Hepatocyte (in vitro differentiated cells): ENCODE results near the gene CCDC148. TPM values are rescaled to one million over a fixed set of nuclear protein-coding genes. Genes with fewer than 3 reads are reported as not detected.

Experiments used
- DNase-seq: peaks from one replicate; pipeline ENCODE4 v3.0.0-alpha.2; 2016; ENCODE audit warnings: low spot score
- H2AFZ ChIP-seq: fragments of 200-600 bp; sonication (generic); 2 replicates; pipeline ENCODE4 v1.6.0; 2016; ENCODE audit warnings: antibody characterized with exemption, mild to moderate bottlenecking
- H3K27ac ChIP-seq: fragments of 200-600 bp; sonication (generic); 2 replicates; pipeline ENCODE4 v1.5.1; 2016; ENCODE audit warnings: mild to moderate bottlenecking
- H3K27me3 ChIP-seq: fragments of 200-600 bp; sonication (generic); 2 replicates; pipeline ENCODE4 v1.6.1; 2016
- H3K36me3 ChIP-seq: fragments of 200-600 bp; sonication (generic); replicated peaks from 2 replicates; pipeline ENCODE4 v1.5.1; 2016; ENCODE audit warnings: low read depth; ENCODE audit not compliant: insufficient read depth
- H3K4me1 ChIP-seq: fragments of 200-600 bp; sonication (generic); 2 replicates; pipeline ENCODE4 v1.5.1; 2016; ENCODE audit warnings: mild to moderate bottlenecking, moderate library complexity; ENCODE audit not compliant: insufficient read depth
- H3K4me2 ChIP-seq: fragments of 200-600 bp; sonication (generic); 2 replicates; pipeline ENCODE4 v1.6.0; 2016
- H3K4me3 ChIP-seq: fragments of 200-600 bp; sonication (generic); 2 replicates; pipeline ENCODE4 v1.5.1; 2016; ENCODE audit warnings: mild to moderate bottlenecking
- H3K79me2 ChIP-seq: fragments of 200-600 bp; sonication (generic); 2 replicates; pipeline ENCODE4 v1.6.0; 2017; ENCODE audit warnings: mild to moderate bottlenecking
- H3K9me2 ChIP-seq: fragments of 200-600 bp; sonication (generic); replicated peaks from 2 replicates; pipeline ENCODE4 v1.6.0; 2017; ENCODE audit warnings: mild to moderate bottlenecking; ENCODE audit not compliant: insufficient read depth
- H3K9me3 ChIP-seq: fragments of 200-600 bp; sonication (generic); 2 replicates; pipeline ENCODE4 v1.5.1; 2016; ENCODE audit warnings: low read depth, mild to moderate bottlenecking
- H4K20me1 ChIP-seq: fragments of 200-600 bp; sonication (generic); 2 replicates; pipeline ENCODE4 v1.6.0; 2016; ENCODE audit warnings: mild to moderate bottlenecking; ENCODE audit not compliant: insufficient read depth, poor library complexity, severe bottlenecking
- CTCF ChIP-seq: fragments of 200-600 bp; sonication (generic); IDR thresholded peaks from 2 replicates; pipeline ENCODE4 v1.5.1; 2016; ENCODE audit warnings: antibody characterized with exemption, mild to moderate bottlenecking; ENCODE audit not compliant: poor library complexity
- EZH2 ChIP-seq: fragments of 200-600 bp; sonication (generic); IDR thresholded peaks from 2 replicates; pipeline ENCODE4 v1.6.1; 2016; ENCODE audit warnings: antibody characterized with exemption, mild to moderate bottlenecking, borderline replicate concordance
- EZH2phosphoT487 ChIP-seq: fragments of 200-600 bp; sonication (generic); IDR thresholded peaks from one replicate; pipeline ENCODE4 v1.6.1; 2018; ENCODE audit warnings: antibody characterized with exemption, mild to moderate bottlenecking, low read depth, moderate library complexity; ENCODE audit not compliant: unreplicated experiment, severe bottlenecking
- WGBS: methylation state at CpG from one replicate; pipeline ENCODE4 v1.1.6; 2016; ENCODE audit warnings: low lambda C conversion rate; ENCODE audit errors: missing lambda C conversion rate; 5-methylcytosine and 5-hydroxymethylcytosine counted together
- polyA plus RNA-seq: library from polyadenylated mRNA; unstranded; fragments of >200 nt; fragmentation: Nextera tagmentation; extraction: Ambion mirVana; gene quantifications from 2 replicates; pipeline ENCODE4 v1.2.1, GENCODE V29; 2016
- total RNA-seq: library from RNA; depleted of rRNA; stranded (reverse); fragments of >200 nt; gene quantifications from 2 replicates; pipeline ENCODE4 v1.2.3, GENCODE V29; 2014

The CCDC148 gene
- total and polyA plus RNA-seq, 2 experiments from 2014 or later: 0.62 to 2.2 TPM

- WGBS: 83% methylated on average over 3 of the region's 3 CpGs
- TF ChIP-seq EZH2 (no peak), EZH2phosphoT487 (no peak), CTCF (no peak)
- H3K9me2 ChIP-seq: no peaks in the 10 kb centered on the region
- DNase-seq: no peak
- H3K36me3 ChIP-seq: no peaks in the 10 kb centered on the region
- H3K27ac ChIP-seq: no peak overlapping the region
- H3K4me2 ChIP-seq: no peak overlapping the region
- H3K27me3 ChIP-seq: no peaks in the 10 kb centered on the region
- H4K20me1 ChIP-seq: no peaks in the 10 kb centered on the region
- H3K79me2 ChIP-seq: no peaks in the 10 kb centered on the region
- H3K4me3 ChIP-seq: no peak overlapping the region
- no peaks in the 10 kb centered on the region for H3K4me1 ChIP-seq
- no peaks in the 10 kb centered on the region for H3K9me3 ChIP-seq
- H2AFZ ChIP-seq: no peak overlapping the region
Observed at GRCh38 chr2:158251356-158251755, 205.2 kb downstream of the CCDC148 start.

DNA sequence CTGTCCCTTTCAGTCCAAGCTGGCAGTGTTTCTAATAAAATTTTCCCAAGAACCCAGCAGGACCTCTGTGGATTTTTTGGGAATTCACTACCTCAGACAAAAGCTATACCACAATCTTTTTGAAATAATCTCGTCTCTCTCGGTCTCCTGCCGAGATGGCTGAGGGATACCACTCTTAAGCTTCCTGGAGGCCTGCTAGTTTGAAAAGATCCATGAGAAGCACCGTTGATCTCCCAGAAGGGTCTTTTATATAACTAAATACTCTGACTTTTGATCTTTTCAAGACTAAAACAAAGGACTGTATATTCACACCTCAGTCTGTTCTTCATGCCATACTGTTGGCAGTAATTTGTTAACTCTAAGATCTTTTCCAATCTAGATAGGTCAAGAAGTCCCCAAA lies 213.2 kb downstream of the CCDC148 start:
- Histone ChIP-seq H3K4me2 (no peak overlapping the region), H4K20me1 (no peaks in the 10 kb centered on the region), H3K36me3 (no peaks in the 10 kb centered on the region), H2AFZ (no peak overlapping the region), H3K27ac (no peak overlapping the region), H3K9me2 (no peaks in the 10 kb centered on the region), H3K27me3 (no peaks in the 10 kb centered on the region), H3K9me3 (no peaks in the 10 kb centered on the region), H3K4me3 (no peak overlapping the region), H3K4me1 (no peaks in the 10 kb centered on the region), H3K79me2 (no peaks in the 10 kb centered on the region)
- WGBS: 86% methylated on average over 4 of the region's 4 CpGs
- DNase-seq: no peak
- TF ChIP-seq EZH2phosphoT487 (no peak), CTCF (no peak), EZH2 (no peak)

- no peak overlapping the region for H3K4me2 ChIP-seq
- H2AFZ ChIP-seq: no peak overlapping the region
- TF ChIP-seq EZH2 (no peak), EZH2phosphoT487 (no peak), CTCF (no peak)
- H3K9me3 ChIP-seq: no peaks in the 10 kb centered on the region
- no peaks in the 10 kb centered on the region for H3K9me2 ChIP-seq
- H3K27me3 ChIP-seq: no peaks in the 10 kb centered on the region
- no peaks in the 10 kb centered on the region for H3K36me3 ChIP-seq
- no peak overlapping the region for H3K4me3 ChIP-seq
- no peak for DNase-seq
- WGBS: 57% methylated on average over 2 of the region's 2 CpGs
- no peaks in the 10 kb centered on the region for H3K4me1 ChIP-seq
- no peaks in the 10 kb centered on the region for H4K20me1 ChIP-seq
- no peak overlapping the region for H3K27ac ChIP-seq
- no peaks in the 10 kb centered on the region for H3K79me2 ChIP-seq
Observed at GRCh38 chr2:158242280-158242679, 214.3 kb downstream of the CCDC148 start.

- Histone ChIP-seq H3K4me2 (no peak overlapping the region), H2AFZ (no peak overlapping the region), H3K36me3 (no peaks in the 10 kb centered on the region), H3K4me1 (no peaks in the 10 kb centered on the region), H4K20me1 (no peaks in the 10 kb centered on the region), H3K9me3 (no peaks in the 10 kb centered on the region), H3K9me2 (no peaks in the 10 kb centered on the region), H3K27me3 (no peaks in the 10 kb centered on the region), H3K4me3 (no peak overlapping the region), H3K79me2 (no peaks in the 10 kb centered on the region), H3K27ac (no peak overlapping the region)
- 50% methylated on average over 2 of the region's 2 CpGs for WGBS
- no peak for DNase-seq
- TF ChIP-seq CTCF (no peak), EZH2 (no peak), EZH2phosphoT487 (no peak)
Observed at GRCh38 chr2:158240975-158241374, 215.6 kb downstream of the CCDC148 start.
